ENCODE measurements around the gene CPEB4.

Gene CPEB4

GRCh38 chr5:173925449-173926071 is 37.4 kb downstream of the CPEB4 start:
- no peak overlapping the region for H3K18ac ChIP-seq (ENCODE audit: low read length)
- no peaks in the 10 kb centered on the region for H3K79me1 ChIP-seq (ENCODE audit: low read length)
- no peak overlapping the region for H2AFZ ChIP-seq (ENCODE audit: insufficient read depth, low read length, poor library complexity)
- no peak overlapping the region for H2BK12ac ChIP-seq (ENCODE audit: low read length)
- no peaks in the 10 kb centered on the region for H3K27me3 ChIP-seq (ENCODE audit: insufficient read depth, low read length)
- H3K27ac ChIP-seq (ENCODE audit: low read depth, low read length): no peak overlapping the region
- no peak overlapping the region for H3K9ac ChIP-seq (ENCODE audit: low read length)
- H3K4me3 ChIP-seq (ENCODE audit: low read depth, low read length): no peak overlapping the region
- no peaks in the 10 kb centered on the region for H3K79me2 ChIP-seq (ENCODE audit: control insufficient read depth, insufficient read depth, low read length, poor library complexity)
- no peak overlapping the region for H4K8ac ChIP-seq (ENCODE audit: low read depth, low read length)
- H2AK5ac ChIP-seq (ENCODE audit: low read length): no peak overlapping the region
- H4K91ac ChIP-seq (ENCODE audit: low read depth, low read length): no peak overlapping the region
- WGBS (ENCODE audit: extremely low coverage, insufficient coverage, insufficient read length): no CpG with 5 or more reads among the region's 3 CpGs
- no peak overlapping the region for H2BK120ac ChIP-seq (ENCODE audit: insufficient read depth, low read length, poor library complexity)
- peaks cover 0 to 2% of the 10 kb centered on the region in 2 experiments for H3K4me1 ChIP-seq (ENCODE audit: control insufficient read depth in 1 of 2, insufficient read depth in 2 of 2, low read length in 2 of 2)
- peak in 1 of 2 donors; percentile 55 for DNase-seq
- no peak overlapping the region for H3K14ac ChIP-seq (ENCODE audit: low read length)
- H3K4ac ChIP-seq (ENCODE audit: low read depth, low read length): no peak overlapping the region
- H3K23ac ChIP-seq (ENCODE audit: low read length): no peak overlapping the region
- H3K4me2 ChIP-seq (ENCODE audit: low read length): no peak overlapping the region
- no peaks in the 10 kb centered on the region for H3K9me3 ChIP-seq (ENCODE audit: insufficient read depth, low read depth, low read length)
- H3K36me3 ChIP-seq (ENCODE audit: control insufficient read depth in 1 of 2, insufficient read depth in 2 of 2, low read length in 2 of 2): peaks cover 5 to 6% of the 10 kb centered on the region in 2 experiments
- H2BK5ac ChIP-seq (ENCODE audit: low read depth, low read length, poor library complexity): no peak overlapping the region
- H4K12ac ChIP-seq (ENCODE audit: low read depth, low read length): no peak overlapping the region

- H3K79me2 ChIP-seq (ENCODE audit: control insufficient read depth, insufficient read depth, low read length, poor library complexity): no peaks in the 10 kb centered on the region
- no peak overlapping the region for H3K9ac ChIP-seq (ENCODE audit: low read length)
- no peak overlapping the region for H2AFZ ChIP-seq (ENCODE audit: insufficient read depth, low read length, poor library complexity)
- H3K36me3 ChIP-seq (ENCODE audit: control insufficient read depth in 1 of 2, insufficient read depth in 2 of 2, low read length in 2 of 2): peaks cover 5 to 6% of the 10 kb centered on the region in 2 experiments
- no peak overlapping the region for H2BK120ac ChIP-seq (ENCODE audit: insufficient read depth, low read length, poor library complexity)
- H3K4me1 ChIP-seq (ENCODE audit: control insufficient read depth in 1 of 2, insufficient read depth in 2 of 2, low read length in 2 of 2): peaks cover 0 to 2% of the 10 kb centered on the region in 2 experiments
- no peak overlapping the region for H2BK12ac ChIP-seq (ENCODE audit: low read length)
- H3K23ac ChIP-seq (ENCODE audit: low read length): no peak overlapping the region
- H3K27ac ChIP-seq (ENCODE audit: low read depth, low read length): no peak overlapping the region
- no peak overlapping the region for H2BK5ac ChIP-seq (ENCODE audit: low read depth, low read length, poor library complexity)
- no peak overlapping the region for H3K4me2 ChIP-seq (ENCODE audit: low read length)
- H2AK5ac ChIP-seq (ENCODE audit: low read length): no peak overlapping the region
- H3K79me1 ChIP-seq (ENCODE audit: low read length): no peaks in the 10 kb centered on the region
- no peaks in the 10 kb centered on the region for H3K27me3 ChIP-seq (ENCODE audit: insufficient read depth, low read length)
- no peak for DNase-seq
- H3K18ac ChIP-seq (ENCODE audit: low read length): no peak overlapping the region
- H3K14ac ChIP-seq (ENCODE audit: low read length): no peak overlapping the region
- no peak overlapping the region for H4K91ac ChIP-seq (ENCODE audit: low read depth, low read length)
- H3K4me3 ChIP-seq (ENCODE audit: low read depth, low read length): no peak overlapping the region
- no peak overlapping the region for H4K8ac ChIP-seq (ENCODE audit: low read depth, low read length)
- peak overlapping the region; percentile 51 for H3K4ac ChIP-seq (ENCODE audit: low read depth, low read length)
- WGBS (ENCODE audit: extremely low coverage, insufficient coverage, insufficient read length): no CpG with 5 or more reads among the region's 2 CpGs
- no peaks in the 10 kb centered on the region for H3K9me3 ChIP-seq (ENCODE audit: insufficient read depth, low read depth, low read length)
- no peak overlapping the region for H4K12ac ChIP-seq (ENCODE audit: low read depth, low read length)
Observed at GRCh38 chr5:173926359-173926758, 38.2 kb downstream of the CPEB4 start.

GRCh38 chr5:173928871-173929574 is 40.9 kb downstream of the CPEB4 start:
- Histone ChIP-seq H2AK5ac (ENCODE audit: low read length) (no peak overlapping the region), H3K9me3 (ENCODE audit: insufficient read depth, low read depth, low read length) (no peaks in the 10 kb centered on the region), H3K27me3 (ENCODE audit: insufficient read depth, low read length) (no peaks in the 10 kb centered on the region), H3K9ac (ENCODE audit: low read length) (no peak overlapping the region), H3K18ac (ENCODE audit: low read length) (no peak overlapping the region), H3K4ac (ENCODE audit: low read depth, low read length) (no peak overlapping the region), H3K27ac (ENCODE audit: low read depth, low read length) (no peak overlapping the region), H4K91ac (ENCODE audit: low read depth, low read length) (no peak overlapping the region), H3K36me3 (ENCODE audit: control insufficient read depth in 1 of 2, insufficient read depth in 2 of 2, low read length in 2 of 2) (peaks cover 2% of the 10 kb centered on the region in 2 experiments), H3K79me2 (ENCODE audit: control insufficient read depth, insufficient read depth, low read length, poor library complexity) (no peaks in the 10 kb centered on the region), H3K14ac (ENCODE audit: low read length) (no peak overlapping the region), H3K4me3 (ENCODE audit: low read depth, low read length) (no peak overlapping the region), H2BK5ac (ENCODE audit: low read depth, low read length, poor library complexity) (no peak overlapping the region), H2BK12ac (ENCODE audit: low read length) (no peak overlapping the region), H3K23ac (ENCODE audit: low read length) (no peak overlapping the region), H3K79me1 (ENCODE audit: low read length) (no peaks in the 10 kb centered on the region), H3K4me2 (ENCODE audit: low read length) (no peak overlapping the region), H4K8ac (ENCODE audit: low read depth, low read length) (no peak overlapping the region), H2BK120ac (ENCODE audit: insufficient read depth, low read length, poor library complexity) (no peak overlapping the region), H2AFZ (ENCODE audit: insufficient read depth, low read length, poor library complexity) (no peak overlapping the region), H4K12ac (ENCODE audit: low read depth, low read length) (no peak overlapping the region), H3K4me1 (ENCODE audit: control insufficient read depth in 1 of 2, insufficient read depth in 2 of 2, low read length in 2 of 2) (peaks cover 0 to 2% of the 10 kb centered on the region in 2 experiments)
- no peak for DNase-seq
- no CpG with 5 or more reads among the region's 4 CpGs for WGBS (ENCODE audit: extremely low coverage, insufficient coverage, insufficient read length)

- no peak overlapping the region for H3K27ac ChIP-seq (ENCODE audit: low read depth, low read length)
- H3K9me3 ChIP-seq (ENCODE audit: insufficient read depth, low read depth, low read length): no peaks in the 10 kb centered on the region
- no peaks in the 10 kb centered on the region for H3K79me1 ChIP-seq (ENCODE audit: low read length)
- H2BK120ac ChIP-seq (ENCODE audit: insufficient read depth, low read length, poor library complexity): no peak overlapping the region
- H4K12ac ChIP-seq (ENCODE audit: low read depth, low read length): no peak overlapping the region
- H2AFZ ChIP-seq (ENCODE audit: insufficient read depth, low read length, poor library complexity): no peak overlapping the region
- peaks cover 2 to 5% of the 10 kb centered on the region in 2 experiments for H3K36me3 ChIP-seq (ENCODE audit: control insufficient read depth in 1 of 2, insufficient read depth in 2 of 2, low read length in 2 of 2)
- no peak for DNase-seq
- H3K9ac ChIP-seq (ENCODE audit: low read length): no peak overlapping the region
- no peak overlapping the region for H4K8ac ChIP-seq (ENCODE audit: low read depth, low read length)
- no peak overlapping the region for H4K91ac ChIP-seq (ENCODE audit: low read depth, low read length)
- no peak overlapping the region for H3K18ac ChIP-seq (ENCODE audit: low read length)
- no CpG with 5 or more reads among the region's 2 CpGs for WGBS (ENCODE audit: extremely low coverage, insufficient coverage, insufficient read length)
- H3K79me2 ChIP-seq (ENCODE audit: control insufficient read depth, insufficient read depth, low read length, poor library complexity): no peaks in the 10 kb centered on the region
- no peak overlapping the region for H3K4me3 ChIP-seq (ENCODE audit: low read depth, low read length)
- H3K4ac ChIP-seq (ENCODE audit: low read depth, low read length): no peak overlapping the region
- H2BK5ac ChIP-seq (ENCODE audit: low read depth, low read length, poor library complexity): no peak overlapping the region
- no peaks in the 10 kb centered on the region for H3K4me1 ChIP-seq (ENCODE audit: control insufficient read depth in 1 of 2, insufficient read depth in 2 of 2, low read length in 2 of 2)
- no peak overlapping the region for H3K23ac ChIP-seq (ENCODE audit: low read length)
- H3K4me2 ChIP-seq (ENCODE audit: low read length): no peak overlapping the region
- H2BK12ac ChIP-seq (ENCODE audit: low read length): no peak overlapping the region
- H3K27me3 ChIP-seq (ENCODE audit: insufficient read depth, low read length): no peaks in the 10 kb centered on the region
- no peak overlapping the region for H2AK5ac ChIP-seq (ENCODE audit: low read length)
- H3K14ac ChIP-seq (ENCODE audit: low read length): no peak overlapping the region
Observed at GRCh38 chr5:173932695-173933139, 44.6 kb downstream of the CPEB4 start.
